Stimulated activated CD4-positive, alpha-beta T cell treated with anti-CD3 and anti-CD28 coated beads, Interleukin-15, amount 100 ng/mL, for 24 hours (primary cell): ENCODE data around the gene TRPM2.

Experiments
- DNase-seq: peaks from one replicate; pipeline ENCODE4 v3.0.0-alpha.2; 2020

The TRPM2 gene

GRCh38 chr21:44450999-44451398 is 97.6 kb downstream of the TRPM2 start:
- DNase-seq: no peak

GRCh38 chr21:44453120-44453519 is 99.7 kb downstream of the TRPM2 start:
- DNase-seq: no peak

GRCh38 chr21:44454058-44454457 is 100.6 kb downstream of the TRPM2 start:
- DNase-seq: no peak

- peak; percentile 90 for DNase-seq
Observed at GRCh38 chr21:44454747-44455523, 101.5 kb downstream of the TRPM2 start, which contains the start of gene LRRC3. Gene LRRC3 (plus strand): TSS chr21:44455510. CDS start chr21:44456645, 1,135 bp downstream.

GRCh38 chr21:44455524-44456213 is 102.2 kb downstream of the TRPM2 start:
- DNase-seq: peak; percentile 55

GRCh38 chr21:44456214-44456914 is 102.9 kb downstream of the TRPM2 start:
- no peak for DNase-seq

GRCh38 chr21:44456915-44457736 is 103.7 kb downstream of the TRPM2 start:
- no peak for DNase-seq

- DNase-seq: no peak
Observed at GRCh38 chr21:44458971-44459711, 105.7 kb downstream of the TRPM2 start.

GRCh38 chr21:44459712-44460440 is 106.5 kb downstream of the TRPM2 start:
- DNase-seq: no peak

- no peak for DNase-seq
Observed at GRCh38 chr21:44460441-44460755, 107.0 kb downstream of the TRPM2 start.

GRCh38 chr21:44461005-44461404 is 107.6 kb downstream of the TRPM2 start:
- DNase-seq: no peak

- no peak for DNase-seq
Observed at GRCh38 chr21:44461464-44462001, 108.1 kb downstream of the TRPM2 start.

- DNase-seq: no peak
Observed at GRCh38 chr21:44462086-44462833, 108.8 kb downstream of the TRPM2 start.

- DNase-seq: no peak
Observed at GRCh38 chr21:44462834-44463200, 109.4 kb downstream of the TRPM2 start.

GRCh38 chr21:44463724-44464123 is 110.3 kb downstream of the TRPM2 start:
- no peak for DNase-seq

- no peak for DNase-seq
Observed at GRCh38 chr21:44464351-44464750, 110.9 kb downstream of the TRPM2 start.

- no peak for DNase-seq
Observed at GRCh38 chr21:44466351-44466954, 113.0 kb downstream of the TRPM2 start.

GRCh38 chr21:44466996-44467858 is 113.8 kb downstream of the TRPM2 start:
- no peak for DNase-seq

- DNase-seq: no peak
Observed at GRCh38 chr21:44467859-44468195, 114.4 kb downstream of the TRPM2 start.
